IMR-90 (cell line): ENCODE results near the gene PTPRF. TPM values are rescaled to one million over a fixed set of nuclear protein-coding genes. Genes with fewer than 3 reads are reported as not detected.

Experiments
- ATAC-seq: fragments of 200-7000 bp; cut with Tn5 transposase; 2 replicates; pipeline ENCODE4 v1.9.1; 2020; ENCODE audit warnings: low read depth, mild to moderate bottlenecking, moderate library complexity
- BruUV-seq: library from RNA; stranded (reverse); fragments of 400-500 nt; replicated peaks from 2 replicates; lab custom pipeline; 2021; lab: Mats Ljungman, UMichigan
- CTCF ChIA-PET: fragments of 300-600 bp; formaldehyde crosslinking; extraction: SDS; loops from one replicate; lab custom pipeline; 2021; ENCODE audit warnings: antibody characterized with exemption; lab: Yijun Ruan, JAX
- POLR2A ChIA-PET: fragments of 300-600 bp; sonication (Branson Sonifier 250); formaldehyde crosslinking; loops from one replicate; lab custom pipeline; 2022; ENCODE audit warnings: antibody characterized with exemption; ENCODE audit not compliant: unreplicated experiment; lab: Charles Lee
- DNase-seq: peaks from one replicate; pipeline ENCODE4 v3.0.0; 2013
- H2AFZ ChIP-seq: replicated peaks from 2 replicates; pipeline ENCODE3; 2013; ENCODE audit warnings: low read length, mild to moderate bottlenecking; ENCODE audit not compliant: poor library complexity
- H2AK5ac ChIP-seq: 2 replicates; pipeline ENCODE4 v1.6.1; 2013; ENCODE audit warnings: low read depth, low read length, inconsistent platforms
- H2AK9ac ChIP-seq: replicated peaks from 2 replicates; pipeline ENCODE3; 2013; ENCODE audit warnings: mild to moderate bottlenecking, low read depth, low read length, moderate library complexity; ENCODE audit not compliant: poor library complexity
- H2BK120ac ChIP-seq: 2 replicates; pipeline ENCODE4 v1.6.1; 2013; ENCODE audit warnings: low read depth, low read length, inconsistent platforms
- H2BK15ac ChIP-seq: 3 replicates; pipeline ENCODE4 v1.6.1; 2013; ENCODE audit warnings: low read depth, low read length, inconsistent platforms
- H2BK20ac ChIP-seq: 2 replicates; pipeline ENCODE4 v1.6.1; 2013; ENCODE audit warnings: low read depth, mild to moderate bottlenecking, inconsistent platforms, low read length, moderate library complexity
- H2BK5ac ChIP-seq: 2 replicates; pipeline ENCODE4 v1.6.1; 2013; ENCODE audit warnings: mild to moderate bottlenecking, low read depth, low read length, inconsistent platforms; ENCODE audit not compliant: poor library complexity, severe bottlenecking
- H3K14ac ChIP-seq: replicated peaks from 2 replicates; pipeline ENCODE4 v1.6.1; 2013; ENCODE audit warnings: low read depth, low read length, inconsistent platforms
- H3K18ac ChIP-seq: 2 replicates; pipeline ENCODE4 v1.6.1; 2013; ENCODE audit warnings: low read depth, low read length, control low read depth
- H3K23ac ChIP-seq: 2 replicates; pipeline ENCODE4 v1.6.1; 2013; ENCODE audit warnings: low read depth, low read length, inconsistent platforms
- H3K27ac ChIP-seq: 2 replicates; pipeline ENCODE4 v1.5.1; 2013; ENCODE audit warnings: mild to moderate bottlenecking, control low read depth, low read length; ENCODE audit not compliant: insufficient read depth
- H3K27me3 ChIP-seq: 2 replicates; pipeline ENCODE4 v1.6.1; 2013; ENCODE audit warnings: low read length; ENCODE audit not compliant: control insufficient read depth, insufficient read depth
- H3K36me3 ChIP-seq: 2 replicates; pipeline ENCODE4 v1.6.1; 2013; ENCODE audit warnings: low read length, mixed read lengths; ENCODE audit not compliant: control insufficient read depth, insufficient read depth
- H3K4ac ChIP-seq: 2 replicates; pipeline ENCODE4 v1.6.1; 2013; ENCODE audit warnings: low read depth, low read length, inconsistent platforms
- H3K4me1 ChIP-seq: 2 replicates; pipeline ENCODE4 v1.6.1; 2013; ENCODE audit warnings: low read length, mixed read lengths; ENCODE audit not compliant: control insufficient read depth, insufficient read depth
- H3K4me2 ChIP-seq: 2 replicates; pipeline ENCODE4 v1.6.1; 2013; ENCODE audit warnings: low read depth, mild to moderate bottlenecking, control low read depth, low read length, moderate library complexity
- H3K4me3 ChIP-seq: 2 replicates; pipeline ENCODE4 v1.5.1; 2013; ENCODE audit warnings: low read depth, mild to moderate bottlenecking, control low read depth, low read length, moderate library complexity; ENCODE audit not compliant: insufficient read depth
- H3K56ac ChIP-seq: 2 replicates; pipeline ENCODE4 v1.6.1; 2013; ENCODE audit warnings: low read length, inconsistent platforms; ENCODE audit not compliant: insufficient read depth; ENCODE audit errors: extremely low read depth
- H3K79me1 ChIP-seq, 2 experiments: 2 replicates each; pipeline ENCODE4 v1.6.1; 2013; ENCODE audit warnings: low read length in 2 of 2, inconsistent platforms in 1 of 2, low read depth in 1 of 2
- H3K9ac ChIP-seq: 2 replicates; pipeline ENCODE4 v1.6.1; 2013; ENCODE audit warnings: low read depth, low read length, control low read depth
- H3K9me1 ChIP-seq: 2 replicates; pipeline ENCODE4 v1.6.1; 2013; ENCODE audit warnings: low read length, inconsistent platforms; ENCODE audit not compliant: insufficient read depth
- H3K9me3 ChIP-seq: 2 replicates; pipeline ENCODE4 v1.6.1; 2013; ENCODE audit warnings: low read length; ENCODE audit not compliant: control insufficient read depth, insufficient read depth
- H4K20me1 ChIP-seq: 2 replicates; pipeline ENCODE4 v1.6.1; 2013; ENCODE audit warnings: low read length, inconsistent platforms; ENCODE audit not compliant: insufficient read depth
- H4K5ac ChIP-seq: 2 replicates; pipeline ENCODE4 v1.6.1; 2013; ENCODE audit warnings: mild to moderate bottlenecking, low read depth, low read length, control low read depth
- H4K8ac ChIP-seq, 2 experiments: 2 replicates each; pipeline ENCODE4 v1.6.1; 2013; ENCODE audit warnings: low read depth in 2 of 2, low read length in 2 of 2, control low read depth in 1 of 2, inconsistent platforms in 1 of 2
- H4K91ac ChIP-seq: 2 replicates; pipeline ENCODE4 v1.6.1; 2013; ENCODE audit warnings: low read depth, low read length, inconsistent platforms; ENCODE audit not compliant: insufficient read depth
- CHD1 ChIP-seq: IDR thresholded peaks from 2 replicates; pipeline ENCODE4 v1.6.1; 2012; ENCODE audit warnings: low read depth, low read length, improper control_type of control experiment
- FOS ChIP-seq: fragments of 150-350 bp; IDR thresholded peaks from 2 replicates; pipeline ENCODE4 v1.6.1; 2016; ENCODE audit warnings: low read depth, low read length
- MAZ ChIP-seq: IDR thresholded peaks from 2 replicates; pipeline ENCODE4 v1.6.1; 2012; ENCODE audit warnings: low read depth, mild to moderate bottlenecking, low read length, improper control_type of control experiment, moderate library complexity, borderline replicate concordance
- POLR2A ChIP-seq: IDR thresholded peaks from 2 replicates; pipeline ENCODE4 v1.6.1; 2012; ENCODE audit warnings: mild to moderate bottlenecking, low read depth, low read length
- RAD21 ChIP-seq: IDR thresholded peaks from 2 replicates; pipeline ENCODE4 v1.6.1; 2012; ENCODE audit warnings: low read length, improper control_type of control experiment
- RFX5 ChIP-seq: IDR thresholded peaks from 2 replicates; pipeline ENCODE4 v1.8.0; 2012; ENCODE audit warnings: low read depth, mild to moderate bottlenecking, low read length, moderate library complexity
- SMC3 ChIP-seq: fragments of 150-350 bp; IDR thresholded peaks from 2 replicates; pipeline ENCODE4 v1.6.1; 2016; ENCODE audit warnings: low read depth, mild to moderate bottlenecking, antibody characterized with exemption, low read length, moderate library complexity
- dilution Hi-C: fragments of 300-500 bp; cut with HindIII; formaldehyde crosslinking; loops from one replicate; pipeline ENCODE4 v1.14.3; 2018; ENCODE audit warnings: low sequenced_read_pairs; ENCODE audit not compliant: unreplicated experiment
- in situ Hi-C: fragments of 300-500 bp; cut with MboI; formaldehyde crosslinking; loops from 3 replicates; pipeline ENCODE4 v1.14.3; 2019; ENCODE audit warnings: low sequenced_read_pairs, inconsistent platforms, mixed read lengths
- intact Hi-C: fragments of 100-400 bp; cut with micrococcal nuclease; formaldehyde crosslinking; loops from 2 replicates; pipeline ENCODE4 v1.10.0; 2022
- polyA plus RNA-seq, 3 experiments: library from polyadenylated mRNA; depleted of rRNA; stranded (reverse); fragments of >200 nt; gene quantifications; 2 replicates each; pipeline ENCODE4 v1.2.3, GENCODE V29; 2012; ENCODE audit warnings: low replicate concordance in 1 of 3
- total RNA-seq: library from RNA; depleted of rRNA; stranded (reverse); fragments of >200 nt; gene quantifications from 2 replicates; pipeline ENCODE4 v1.2.3, GENCODE V29; 2012
- TF ChIP-seq, protein P1 (sequence below): fragments of 150-350 bp; IDR thresholded peaks from 2 replicates; pipeline ENCODE4 v1.6.1; 2016; ENCODE audit warnings: low read depth, mild to moderate bottlenecking, low read length, moderate library complexity, borderline replicate concordance
- TF ChIP-seq, protein P2 (sequence below): conservative IDR thresholded peaks from 2 replicates; pipeline ENCODE4 v1.5.1; 2012; ENCODE audit warnings: mild to moderate bottlenecking, low read depth, low read length, improper control_type of control experiment
- TF ChIP-seq, protein P3 (sequence below): fragments of 150-350 bp; IDR thresholded peaks from 2 replicates; pipeline ENCODE4 v1.6.1; 2017; ENCODE audit warnings: mild to moderate bottlenecking, antibody characterized with exemption, low read length, low read depth

The PTPRF gene
- total and polyA plus RNA-seq, 2 of the 4 experiments (the other 2 are of a cell fraction), result 25.8 to 92.3 TPM

- Histone ChIP-seq H3K79me1 (peaks cover 11 to 35% of the 10 kb centered on the region in 2 experiments; a peak in 3 of 4 replicates), H3K56ac (no peak overlapping the region), H3K4me2 (no peak overlapping the region), H4K5ac (no peak overlapping the region), H2BK15ac (no peak overlapping the region), H2BK5ac (no peak overlapping the region), H4K20me1 (peaks cover 11% of the 10 kb centered on the region), H3K4me3 (no peak overlapping the region), H3K9me1 (peaks cover 4% of the 10 kb centered on the region), H2AFZ (no peak overlapping the region), H2AK5ac (no peak overlapping the region), H3K9ac (no peak overlapping the region), H4K8ac (no peak overlapping the region), H3K14ac (no peak overlapping the region), H3K27me3 (no peaks in the 10 kb centered on the region), H3K18ac (no peak overlapping the region), H2BK20ac (no peak overlapping the region), H3K23ac (no peak overlapping the region), H3K4me1 (peaks cover under 1% of the 10 kb centered on the region), H3K36me3 (peaks cover 81% of the 10 kb centered on the region), H4K91ac (no peak overlapping the region), H3K9me3 (no peaks in the 10 kb centered on the region), H3K27ac (no peak overlapping the region), H2AK9ac (no peak overlapping the region), H2BK120ac (no peak overlapping the region), H3K4ac (no peak overlapping the region)
- ChIA-PET CTCF (no interaction called here), POLR2A (interaction anchor here (0.8 kb wide), 1 partner anchor 16 kb away, joined by 4 read pairs; the partner anchor contains the start of gene KDM4A)
- intact Hi-C loops, result no loop called here
- dilution Hi-C loops, result no loop called here
- BruUV-seq, result no TSS peak
- peak; percentile 42 for DNase-seq
- no peak for TF ChIP-seq POLR2A
- TF ChIP-seq, protein P1, sequence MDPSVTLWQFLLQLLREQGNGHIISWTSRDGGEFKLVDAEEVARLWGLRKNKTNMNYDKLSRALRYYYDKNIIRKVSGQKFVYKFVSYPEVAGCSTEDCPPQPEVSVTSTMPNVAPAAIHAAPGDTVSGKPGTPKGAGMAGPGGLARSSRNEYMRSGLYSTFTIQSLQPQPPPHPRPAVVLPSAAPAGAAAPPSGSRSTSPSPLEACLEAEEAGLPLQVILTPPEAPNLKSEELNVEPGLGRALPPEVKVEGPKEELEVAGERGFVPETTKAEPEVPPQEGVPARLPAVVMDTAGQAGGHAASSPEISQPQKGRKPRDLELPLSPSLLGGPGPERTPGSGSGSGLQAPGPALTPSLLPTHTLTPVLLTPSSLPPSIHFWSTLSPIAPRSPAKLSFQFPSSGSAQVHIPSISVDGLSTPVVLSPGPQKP, result no peak
- TF ChIP-seq RAD21, result no peak
- TF ChIP-seq MAZ, result no peak
- TF ChIP-seq FOS, result no peak
- TF ChIP-seq, protein P2, sequence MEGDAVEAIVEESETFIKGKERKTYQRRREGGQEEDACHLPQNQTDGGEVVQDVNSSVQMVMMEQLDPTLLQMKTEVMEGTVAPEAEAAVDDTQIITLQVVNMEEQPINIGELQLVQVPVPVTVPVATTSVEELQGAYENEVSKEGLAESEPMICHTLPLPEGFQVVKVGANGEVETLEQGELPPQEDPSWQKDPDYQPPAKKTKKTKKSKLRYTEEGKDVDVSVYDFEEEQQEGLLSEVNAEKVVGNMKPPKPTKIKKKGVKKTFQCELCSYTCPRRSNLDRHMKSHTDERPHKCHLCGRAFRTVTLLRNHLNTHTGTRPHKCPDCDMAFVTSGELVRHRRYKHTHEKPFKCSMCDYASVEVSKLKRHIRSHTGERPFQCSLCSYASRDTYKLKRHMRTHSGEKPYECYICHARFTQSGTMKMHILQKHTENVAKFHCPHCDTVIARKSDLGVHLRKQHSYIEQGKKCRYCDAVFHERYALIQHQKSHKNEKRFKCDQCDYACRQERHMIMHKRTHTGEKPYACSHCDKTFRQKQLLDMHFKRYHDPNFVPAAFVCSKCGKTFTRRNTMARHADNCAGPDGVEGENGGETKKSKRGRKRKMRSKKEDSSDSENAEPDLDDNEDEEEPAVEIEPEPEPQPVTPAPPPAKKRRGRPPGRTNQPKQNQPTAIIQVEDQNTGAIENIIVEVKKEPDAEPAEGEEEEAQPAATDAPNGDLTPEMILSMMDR, result no peak
- no peak for TF ChIP-seq RFX5
- TF ChIP-seq CHD1, result no peak
- TF ChIP-seq, protein P3, sequence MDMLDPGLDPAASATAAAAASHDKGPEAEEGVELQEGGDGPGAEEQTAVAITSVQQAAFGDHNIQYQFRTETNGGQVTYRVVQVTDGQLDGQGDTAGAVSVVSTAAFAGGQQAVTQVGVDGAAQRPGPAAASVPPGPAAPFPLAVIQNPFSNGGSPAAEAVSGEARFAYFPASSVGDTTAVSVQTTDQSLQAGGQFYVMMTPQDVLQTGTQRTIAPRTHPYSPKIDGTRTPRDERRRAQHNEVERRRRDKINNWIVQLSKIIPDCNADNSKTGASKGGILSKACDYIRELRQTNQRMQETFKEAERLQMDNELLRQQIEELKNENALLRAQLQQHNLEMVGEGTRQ, result no peak
- TF ChIP-seq SMC3, result no peak
- in situ Hi-C loops, result no loop called here
- ATAC-seq, result no peak
Measured at GRCh38 chr1:43666608-43667007, 135.9 kb downstream of the PTPRF start.
